ENCODE data around the gene SOX13.
A peak's percentile ranks its signal among the peaks of the same experiment; 100 is the strongest.

Gene SOX13

DNA sequence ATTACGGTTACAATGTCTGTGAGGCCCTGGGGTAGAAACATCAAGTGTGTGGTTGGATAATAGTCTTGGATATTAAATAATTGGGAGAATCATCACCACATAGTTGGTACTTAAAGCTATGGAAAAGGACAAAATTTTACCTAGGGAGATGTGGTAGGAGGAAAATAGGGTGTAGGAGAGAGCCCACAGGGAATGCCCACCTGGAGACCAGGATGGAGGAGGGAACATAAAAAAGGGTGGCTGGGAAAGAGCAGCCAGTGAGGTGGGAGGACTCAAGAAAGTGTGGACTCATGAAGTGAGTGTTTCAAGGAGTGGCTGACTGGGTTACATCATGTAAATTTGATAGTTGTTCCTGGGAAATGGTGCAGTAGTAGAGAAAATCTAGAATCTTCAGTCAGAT, 3.0 kb upstream of the SOX13 start:
- Histone ChIP-seq H4K8ac (ENCODE audit: low read length) (no peak overlapping the region), H3K4ac (ENCODE audit: low read depth in 1 of 2, low read length in 2 of 2) (no peak overlapping the region), H3K23ac (ENCODE audit: low read length in 2 of 2) (no peak overlapping the region), H2BK15ac (ENCODE audit: low read depth, poor library complexity, severe bottlenecking) (no peak overlapping the region), H3K4me1 (ENCODE audit: control insufficient read depth, insufficient read depth, low read depth, low read length) (peaks cover 16% of the 10 kb centered on the region), H2BK12ac (ENCODE audit: low read length in 2 of 2) (no peak overlapping the region), H2BK120ac (ENCODE audit: low read depth, low read length) (no peak overlapping the region), H3K27ac (ENCODE audit: low read length, poor library complexity, severe bottlenecking) (no peak overlapping the region), H3K27me3 (ENCODE audit: control insufficient read depth in 1 of 2, insufficient read depth in 1 of 2, low read length in 2 of 2) (peaks cover 0 to 11% of the 10 kb centered on the region in 2 experiments), H3K14ac (ENCODE audit: low read length in 2 of 2) (no peak overlapping the region), H3K4me2 (ENCODE audit: low read length, poor library complexity, severe bottlenecking) (no peak overlapping the region), H4K91ac (ENCODE audit: low read length) (no peak overlapping the region), H3K9me3 (ENCODE audit: control insufficient read depth, low read length) (no peaks in the 10 kb centered on the region), H2BK5ac (ENCODE audit: low read depth, low read length, poor library complexity, severe bottlenecking) (no peak overlapping the region), H2AFZ (ENCODE audit: low read depth, low read length) (no peak overlapping the region), H3K18ac (ENCODE audit: low read depth in 1 of 2, low read length in 2 of 2) (no peak overlapping the region), H3K79me1 (replicated peaks; ENCODE audit: low read length, poor library complexity, severe bottlenecking) (peaks cover 3% of the 10 kb centered on the region), H3K4me3 (ENCODE audit: insufficient read depth in 1 of 2, low read depth in 1 of 2, low read length in 2 of 2) (no peak overlapping the region), H3K9ac (ENCODE audit: low read length) (no peak overlapping the region), H2AK5ac (ENCODE audit: low read length, severe bottlenecking) (no peak overlapping the region), H3K36me3 (ENCODE audit: control insufficient read depth in 1 of 2, insufficient read depth in 2 of 2, low read depth in 1 of 2, low read length in 2 of 2) (no peaks in the 10 kb centered on the region)
- 97% methylated on average over 1 of the region's 1 CpG for WGBS
- no peak for DNase-seq

DNA sequence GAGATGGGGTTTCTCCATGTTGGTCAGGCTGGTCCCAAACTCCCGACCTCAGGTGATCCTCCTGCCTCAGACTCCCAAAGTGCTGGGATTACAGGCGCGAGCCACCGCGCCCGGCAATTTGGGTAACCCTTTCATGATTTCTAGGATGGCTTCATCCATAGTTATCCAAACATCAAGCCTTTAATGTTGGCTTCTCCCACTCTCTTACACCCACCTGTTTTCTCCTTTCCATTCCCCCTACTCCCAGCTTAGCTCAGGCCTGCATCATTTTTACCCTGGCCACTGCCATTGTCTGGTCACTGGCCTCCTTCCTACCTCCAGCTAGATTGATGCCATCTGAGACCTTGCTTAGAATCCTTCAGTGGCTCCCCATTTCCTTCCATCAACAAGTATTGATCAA, 2.0 kb upstream of the SOX13 start:
- Histone ChIP-seq H2BK12ac (ENCODE audit: low read length in 2 of 2) (no peak overlapping the region), H3K27ac (ENCODE audit: low read length, poor library complexity, severe bottlenecking) (no peak overlapping the region), H3K23ac (ENCODE audit: low read length in 2 of 2) (no peak overlapping the region), H2BK5ac (ENCODE audit: low read depth, low read length, poor library complexity, severe bottlenecking) (no peak overlapping the region), H4K8ac (ENCODE audit: low read length) (no peak overlapping the region), H3K4me2 (ENCODE audit: low read length, poor library complexity, severe bottlenecking) (no peak overlapping the region), H3K9ac (ENCODE audit: low read length) (no peak overlapping the region), H3K9me3 (ENCODE audit: control insufficient read depth, low read length) (no peaks in the 10 kb centered on the region), H2AFZ (ENCODE audit: low read depth, low read length) (no peak overlapping the region), H3K4me1 (ENCODE audit: control insufficient read depth, insufficient read depth, low read depth, low read length) (peaks cover 20% of the 10 kb centered on the region), H3K4ac (ENCODE audit: low read depth in 1 of 2, low read length in 2 of 2) (no peak overlapping the region), H3K14ac (ENCODE audit: low read length in 2 of 2) (no peak overlapping the region), H3K18ac (ENCODE audit: low read depth in 1 of 2, low read length in 2 of 2) (no peak overlapping the region), H2BK120ac (ENCODE audit: low read depth, low read length) (no peak overlapping the region), H3K27me3 (ENCODE audit: control insufficient read depth in 1 of 2, insufficient read depth in 1 of 2, low read length in 2 of 2) (peaks cover 0 to 19% of the 10 kb centered on the region in 2 experiments), H2AK5ac (ENCODE audit: low read length, severe bottlenecking) (no peak overlapping the region), H3K36me3 (ENCODE audit: control insufficient read depth in 1 of 2, insufficient read depth in 2 of 2, low read depth in 1 of 2, low read length in 2 of 2) (no peaks in the 10 kb centered on the region), H3K4me3 (ENCODE audit: insufficient read depth in 1 of 2, low read depth in 1 of 2, low read length in 2 of 2) (no peak overlapping the region), H2BK15ac (ENCODE audit: low read depth, poor library complexity, severe bottlenecking) (no peak overlapping the region), H3K79me1 (replicated peaks; ENCODE audit: low read length, poor library complexity, severe bottlenecking) (peaks cover 3% of the 10 kb centered on the region), H4K91ac (ENCODE audit: low read length) (no peak overlapping the region)
- 86% methylated on average over 6 of the region's 6 CpGs for WGBS
- no peak for DNase-seq

DNA sequence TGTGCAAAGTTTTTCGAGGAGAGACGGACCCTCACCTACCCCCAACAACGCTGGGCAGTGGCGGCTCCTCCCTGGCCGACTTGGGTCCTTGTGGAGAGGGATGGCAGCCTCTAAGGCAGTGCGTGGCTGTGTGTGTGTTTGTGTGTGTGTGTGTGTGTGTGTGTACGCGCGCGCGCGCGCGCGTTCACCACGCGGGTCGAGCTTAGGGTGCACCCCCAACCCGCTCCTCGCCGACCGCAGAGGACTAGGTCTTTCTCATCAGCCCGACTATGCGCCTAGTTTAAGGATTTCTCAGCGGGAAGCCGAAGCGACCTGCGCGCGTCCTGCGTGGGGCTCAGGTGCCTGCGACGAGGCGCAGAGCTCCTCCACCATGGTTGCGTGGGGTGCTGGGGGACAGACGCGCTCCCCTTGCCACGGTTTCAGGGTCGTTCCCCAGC, 940 bp downstream of the SOX13 start:
- H3K23ac ChIP-seq (ENCODE audit: low read length in 2 of 2): peak overlapping the region in 1 of 2 experiments; percentile 81
- peak overlapping the region; percentile 98 for H3K4me2 ChIP-seq (ENCODE audit: low read length, poor library complexity, severe bottlenecking)
- H4K91ac ChIP-seq (ENCODE audit: low read length): peak overlapping the region; percentile 34

DNA sequence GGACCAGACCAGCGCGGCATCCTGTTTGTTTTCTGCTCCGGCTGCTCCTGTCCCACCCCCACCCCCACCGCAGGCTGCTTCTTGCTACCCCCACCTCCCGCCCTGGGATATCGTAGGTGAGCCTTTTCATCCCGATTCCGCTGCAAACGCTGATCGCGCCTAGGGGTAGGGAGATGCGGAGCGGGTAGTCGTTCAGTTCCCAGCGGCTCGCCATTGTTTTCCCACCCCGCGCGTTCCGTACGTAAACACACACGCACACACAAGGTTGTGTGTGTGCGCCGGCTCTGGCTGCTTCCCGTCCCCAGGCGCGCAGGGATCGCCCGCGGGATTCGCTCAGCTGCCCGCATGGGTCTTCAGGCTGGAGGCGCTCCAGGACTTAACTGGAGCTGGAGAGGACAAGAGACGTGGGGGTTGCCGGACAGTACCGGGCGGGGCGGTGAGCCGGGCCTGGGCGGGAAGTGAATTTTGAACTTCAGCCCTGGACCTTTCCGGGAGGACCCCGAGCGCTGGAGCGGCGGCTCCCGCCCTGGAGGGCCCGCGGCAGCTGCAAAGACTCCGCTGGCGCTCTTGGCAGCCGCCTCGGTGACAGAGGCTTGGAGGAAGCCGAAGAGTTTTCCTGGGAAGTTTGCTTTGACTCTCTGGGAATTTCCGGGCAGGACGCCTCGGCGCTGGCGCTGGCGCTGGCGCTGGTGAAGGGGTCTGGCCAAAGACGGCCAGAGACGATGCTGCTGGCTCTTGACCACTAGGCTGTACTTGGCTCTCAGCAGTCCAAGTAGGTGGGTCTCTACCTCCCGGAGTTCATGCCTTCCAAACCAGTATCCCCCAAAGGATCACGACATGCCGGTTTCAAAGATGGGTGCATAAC, 1.6 kb downstream of the SOX13 start:
- peaks cover 0 to 28% of the 10 kb centered on the region in 2 experiments for H3K27me3 ChIP-seq (ENCODE audit: control insufficient read depth in 1 of 2, insufficient read depth in 1 of 2, low read length in 2 of 2)
- H3K14ac ChIP-seq (ENCODE audit: low read length in 2 of 2): peak overlapping the region in 1 of 2 experiments; percentile 98
- peak overlapping the region; percentile 87 to 95 for H3K18ac ChIP-seq (ENCODE audit: low read depth in 1 of 2, low read length in 2 of 2)
- H3K4ac ChIP-seq (ENCODE audit: low read depth in 1 of 2, low read length in 2 of 2): peak overlapping the region in 1 of 2 experiments; percentile 78
- peaks cover 3% of the 10 kb centered on the region for H3K79me1 ChIP-seq (replicated peaks; ENCODE audit: low read length, poor library complexity, severe bottlenecking)
- H2AK5ac ChIP-seq (ENCODE audit: low read length, severe bottlenecking): no peak overlapping the region
- peak overlapping the region in 1 of 2 experiments; percentile 56 for H2BK12ac ChIP-seq (ENCODE audit: low read length in 2 of 2)
- no peak overlapping the region for H3K27ac ChIP-seq (ENCODE audit: low read length, poor library complexity, severe bottlenecking)
- peak overlapping the region; percentile 98 for H3K4me2 ChIP-seq (ENCODE audit: low read length, poor library complexity, severe bottlenecking)
- peak; percentile 82 for DNase-seq
- no peak overlapping the region for H3K23ac ChIP-seq (ENCODE audit: low read length in 2 of 2)
- H2BK5ac ChIP-seq (ENCODE audit: low read depth, low read length, poor library complexity, severe bottlenecking): no peak overlapping the region
- peak overlapping the region; percentile 35 for H4K8ac ChIP-seq (ENCODE audit: low read length)
- H3K9ac ChIP-seq (ENCODE audit: low read length): peak overlapping the region; percentile 83
- no peaks in the 10 kb centered on the region for H3K36me3 ChIP-seq (ENCODE audit: control insufficient read depth in 1 of 2, insufficient read depth in 2 of 2, low read depth in 1 of 2, low read length in 2 of 2)
- H4K91ac ChIP-seq (ENCODE audit: low read length): no peak overlapping the region
- H3K9me3 ChIP-seq (ENCODE audit: control insufficient read depth, low read length): no peaks in the 10 kb centered on the region
- H3K4me1 ChIP-seq (ENCODE audit: control insufficient read depth, insufficient read depth, low read depth, low read length): peaks cover 28% of the 10 kb centered on the region
- H2BK120ac ChIP-seq (ENCODE audit: low read depth, low read length): peak overlapping the region; percentile 54
- H3K4me3 ChIP-seq (ENCODE audit: insufficient read depth in 1 of 2, low read depth in 1 of 2, low read length in 2 of 2): peak overlapping the region; percentile 65 to 95
- H2AFZ ChIP-seq (ENCODE audit: low read depth, low read length): peak overlapping the region; percentile 84
- peak overlapping the region; percentile 44 for H2BK15ac ChIP-seq (ENCODE audit: low read depth, poor library complexity, severe bottlenecking)
- WGBS: under 1% methylated on average over 52 of the region's 65 CpGs

More for the DNA sequence above, 940 bp downstream of the SOX13 start:
- no peaks in the 10 kb centered on the region for H3K9me3 ChIP-seq (ENCODE audit: control insufficient read depth, low read length)
- peak overlapping the region in 1 of 2 experiments; percentile 98 for H3K14ac ChIP-seq (ENCODE audit: low read length in 2 of 2)
- H3K27me3 ChIP-seq (ENCODE audit: control insufficient read depth in 1 of 2, insufficient read depth in 1 of 2, low read length in 2 of 2): peaks cover 0 to 28% of the 10 kb centered on the region in 2 experiments
- H2AFZ ChIP-seq (ENCODE audit: low read depth, low read length): peak overlapping the region; percentile 84
- peak overlapping the region; percentile 35 for H4K8ac ChIP-seq (ENCODE audit: low read length)
- DNase-seq: peak; percentile 59
- peaks cover 26% of the 10 kb centered on the region for H3K4me1 ChIP-seq (ENCODE audit: control insufficient read depth, insufficient read depth, low read depth, low read length)
- no peak overlapping the region for H2BK5ac ChIP-seq (ENCODE audit: low read depth, low read length, poor library complexity, severe bottlenecking)
- H2BK15ac ChIP-seq (ENCODE audit: low read depth, poor library complexity, severe bottlenecking): peak overlapping the region; percentile 44
- peak overlapping the region in 1 of 2 experiments; percentile 89 for H2BK12ac ChIP-seq (ENCODE audit: low read length in 2 of 2)
- WGBS: 0% methylated on average over 21 of the region's 39 CpGs
- no peaks in the 10 kb centered on the region for H3K36me3 ChIP-seq (ENCODE audit: control insufficient read depth in 1 of 2, insufficient read depth in 2 of 2, low read depth in 1 of 2, low read length in 2 of 2)
- no peak overlapping the region for H3K27ac ChIP-seq (ENCODE audit: low read length, poor library complexity, severe bottlenecking)
- peak overlapping the region; percentile 57 to 63 for H3K4ac ChIP-seq (ENCODE audit: low read depth in 1 of 2, low read length in 2 of 2)
- H3K79me1 ChIP-seq (replicated peaks; ENCODE audit: low read length, poor library complexity, severe bottlenecking): peaks cover 3% of the 10 kb centered on the region
- peak overlapping the region; percentile 83 for H3K9ac ChIP-seq (ENCODE audit: low read length)
- peak overlapping the region; percentile 65 to 95 for H3K4me3 ChIP-seq (ENCODE audit: insufficient read depth in 1 of 2, low read depth in 1 of 2, low read length in 2 of 2)
- peak overlapping the region; percentile 54 for H2BK120ac ChIP-seq (ENCODE audit: low read depth, low read length)
- no peak overlapping the region for H2AK5ac ChIP-seq (ENCODE audit: low read length, severe bottlenecking)
- peak overlapping the region; percentile 87 to 95 for H3K18ac ChIP-seq (ENCODE audit: low read depth in 1 of 2, low read length in 2 of 2)

Data from mesenchymal stem cell (in vitro differentiated cells and primary cell).